SK-MEL-5 (cell line): ENCODE measurements around the gene GLI2. TPM values are rescaled to one million over a fixed set of nuclear protein-coding genes. Genes with fewer than 3 reads are reported as not detected.

Experiments
- DNase-seq: peaks from one replicate; pipeline ENCODE4 v3.0.0-alpha.2; 2016; ENCODE audit warnings: low read depth, low spot score
- in situ Hi-C: cut with HindIII; loops from 2 replicates; pipeline ENCODE4 v1.10.0; 2016; ENCODE audit warnings: low sequenced_read_pairs, high pct_unique_total_duplicates, low pct_unique_long_range_greater_than_20kb
- total RNA-seq: library from RNA; depleted of rRNA; stranded (reverse); fragments of >200 nt; shearing (Covaris generic); gene quantifications from 2 replicates; pipeline ENCODE4 v1.2.3, GENCODE V29; 2014

GLI2 gene
- total RNA-seq, 1 experiment from 2014 or later: 0.24 TPM

DNA sequence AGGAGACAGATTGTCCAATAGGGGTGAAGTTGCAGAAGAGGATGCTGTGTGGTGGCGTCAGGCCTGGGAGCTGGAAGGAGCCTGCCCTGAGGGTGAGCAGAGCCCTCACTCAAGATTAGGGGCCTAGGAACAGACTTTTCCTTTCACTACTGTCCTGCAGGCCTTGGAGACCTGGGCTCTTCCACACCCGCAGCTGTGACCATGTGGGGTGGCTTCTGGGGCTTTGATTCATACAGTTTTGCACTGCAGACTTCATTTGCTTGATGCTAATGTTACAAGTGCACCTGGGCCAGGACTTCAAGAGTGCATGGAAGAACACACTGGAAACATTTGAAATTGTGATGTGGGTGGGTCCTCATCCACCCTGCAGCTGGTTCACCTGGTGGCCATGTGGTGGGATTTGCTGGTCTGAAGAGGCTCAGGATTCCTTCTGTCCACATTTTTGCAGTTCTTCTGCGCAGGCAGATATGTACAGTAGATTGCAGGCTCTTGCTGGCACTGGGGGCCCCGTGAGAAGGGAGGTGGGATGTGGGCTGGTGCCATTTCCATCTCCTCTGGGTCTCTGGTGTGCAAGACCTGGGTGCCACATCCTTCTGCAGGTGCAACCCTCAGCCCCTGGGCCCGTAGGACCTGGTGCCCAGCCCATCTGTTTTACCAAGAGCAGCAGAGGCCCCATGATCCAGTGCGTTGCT, 9.9 kb downstream of the GLI2 start:
- in situ Hi-C loops: no loop called here
- DNase-seq: no peak

- DNase-seq: no peak
- in situ Hi-C loops: no loop called here
Observed at GRCh38 chr2:120746144-120746543, 10.5 kb downstream of the GLI2 start.

- in situ Hi-C loops: no loop called here
- DNase-seq: no peak
Observed at GRCh38 chr2:120747281-120747680, 11.6 kb downstream of the GLI2 start.

- in situ Hi-C loops: no loop called here
- DNase-seq: no peak
Observed at GRCh38 chr2:120747706-120748105, 12.0 kb downstream of the GLI2 start.

DNA sequence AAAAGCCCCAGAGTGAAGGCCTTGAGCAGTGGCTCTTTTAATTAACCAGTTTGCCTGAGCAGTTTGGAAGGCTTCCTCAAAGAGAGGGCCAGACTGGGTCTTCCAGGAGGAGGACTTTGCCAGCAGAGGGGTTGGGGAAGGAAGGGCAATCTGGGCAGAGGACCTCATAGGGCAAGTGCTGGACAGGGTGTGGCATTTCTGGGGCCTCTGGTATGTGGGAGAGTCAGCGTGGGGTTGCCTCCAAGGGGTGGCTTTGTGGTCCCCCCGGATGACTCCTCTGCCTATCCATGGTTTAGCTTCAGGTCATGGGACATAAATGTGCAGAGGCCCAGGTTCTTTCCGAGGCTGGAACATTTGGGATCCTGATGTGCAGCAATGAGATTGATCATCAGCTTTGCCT, 12.6 kb downstream of the GLI2 start:
- in situ Hi-C loops: no loop called here
- no peak for DNase-seq

DNA sequence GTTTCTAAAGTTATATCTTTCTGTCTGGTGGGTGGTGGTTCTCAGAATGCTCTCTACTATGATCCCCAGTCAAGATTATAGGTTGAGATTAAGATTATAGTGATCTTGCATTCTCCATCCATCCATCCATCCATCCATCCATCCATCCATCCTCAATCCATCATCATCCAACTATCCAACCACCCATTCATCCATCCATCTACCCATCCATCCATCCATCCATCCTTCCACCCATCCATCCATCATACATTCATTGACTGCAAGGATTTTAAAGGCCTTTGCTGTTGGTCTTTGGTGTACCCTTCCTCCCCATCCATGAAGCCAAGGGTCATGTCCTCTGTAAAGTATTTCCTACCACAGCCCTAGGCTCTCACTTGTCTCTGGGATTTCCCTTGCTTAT, 13.1 kb downstream of the GLI2 start:
- in situ Hi-C loops: no loop called here
- no peak for DNase-seq

DNA sequence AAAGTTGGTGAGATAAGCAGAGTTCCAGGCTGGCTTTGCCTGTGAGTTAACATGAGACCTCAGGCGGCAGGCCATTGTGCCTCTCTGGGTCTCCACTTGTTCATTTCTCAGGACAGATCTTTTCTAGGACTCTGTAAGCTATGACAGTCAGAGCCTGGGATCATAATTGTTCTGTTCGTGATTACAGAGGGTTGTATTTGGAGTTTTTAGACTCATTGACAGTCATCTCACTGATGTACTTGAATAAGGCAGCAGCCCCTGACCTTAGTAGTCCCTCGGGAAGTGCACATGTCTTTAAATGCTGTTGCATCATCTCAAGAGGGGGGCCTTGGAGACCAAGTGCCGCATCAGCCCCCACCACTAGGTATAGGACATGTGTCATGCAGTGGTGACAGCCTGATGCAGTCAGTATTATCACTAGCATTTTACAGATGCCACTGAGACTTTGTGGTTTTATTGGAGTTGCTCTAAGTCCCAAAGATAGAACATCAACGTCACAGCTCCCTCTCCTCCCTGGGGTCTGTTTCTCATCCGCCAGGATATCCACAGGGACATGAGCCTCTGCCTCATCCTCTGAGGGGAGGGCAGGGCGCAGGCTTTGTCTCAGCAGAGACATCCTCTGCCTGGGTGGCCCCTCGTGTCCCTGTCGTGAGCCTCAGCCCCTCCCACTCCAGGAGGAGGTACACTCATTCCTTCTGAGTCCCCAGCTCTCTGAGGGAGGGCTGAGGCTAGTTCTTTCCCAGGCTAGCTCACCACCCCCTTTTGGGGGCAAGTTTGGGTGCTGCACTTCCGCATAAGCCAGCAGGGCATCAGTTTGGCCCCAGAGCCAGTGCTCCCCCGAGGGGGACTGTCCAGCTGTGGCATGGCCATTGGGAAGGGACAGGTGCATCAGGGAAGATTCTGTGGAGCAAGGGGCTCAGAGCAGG, 14.1 kb downstream of the GLI2 start:
- no peak for DNase-seq
- in situ Hi-C loops: no loop called here

DNA sequence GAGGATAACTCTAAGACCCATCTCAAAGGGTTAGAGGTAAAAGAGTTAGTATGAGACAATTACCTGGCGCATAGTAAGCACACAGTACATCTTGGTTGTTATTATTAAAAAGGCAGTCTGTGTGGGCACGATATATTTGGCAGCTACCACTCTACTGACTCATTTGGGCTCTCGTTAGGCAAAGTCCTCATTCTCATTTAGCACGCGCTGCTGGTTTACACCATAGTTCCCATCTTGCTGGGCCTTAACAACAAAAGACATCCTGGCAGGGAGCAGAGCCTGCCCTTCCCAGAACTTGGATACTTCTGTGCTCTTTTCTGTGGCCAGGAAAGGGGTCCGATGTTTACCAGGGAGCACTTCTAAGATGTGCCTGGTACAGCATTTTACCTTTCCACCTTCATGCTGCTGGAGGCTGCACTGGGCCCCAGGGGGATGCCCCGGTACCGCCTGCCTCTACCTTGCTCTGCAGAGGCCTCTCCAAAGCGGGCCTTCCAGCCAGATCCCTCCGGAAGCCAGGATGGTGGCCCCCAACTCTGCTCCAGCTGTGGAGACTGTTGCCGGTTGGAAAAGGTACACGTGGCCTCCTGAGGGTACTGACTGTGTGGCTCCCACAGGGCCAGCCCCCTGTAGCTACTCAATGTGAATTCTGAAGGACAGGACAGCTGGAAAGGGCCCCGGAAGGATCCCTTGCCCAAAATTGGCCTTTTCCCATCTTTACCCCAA, 15.0 kb downstream of the GLI2 start:
- in situ Hi-C loops: no loop called here
- DNase-seq: no peak

GRCh38 chr2:120751553-120751952, 15.9 kb downstream of the GLI2 start:
- in situ Hi-C loops: no loop called here
- no peak for DNase-seq

DNA sequence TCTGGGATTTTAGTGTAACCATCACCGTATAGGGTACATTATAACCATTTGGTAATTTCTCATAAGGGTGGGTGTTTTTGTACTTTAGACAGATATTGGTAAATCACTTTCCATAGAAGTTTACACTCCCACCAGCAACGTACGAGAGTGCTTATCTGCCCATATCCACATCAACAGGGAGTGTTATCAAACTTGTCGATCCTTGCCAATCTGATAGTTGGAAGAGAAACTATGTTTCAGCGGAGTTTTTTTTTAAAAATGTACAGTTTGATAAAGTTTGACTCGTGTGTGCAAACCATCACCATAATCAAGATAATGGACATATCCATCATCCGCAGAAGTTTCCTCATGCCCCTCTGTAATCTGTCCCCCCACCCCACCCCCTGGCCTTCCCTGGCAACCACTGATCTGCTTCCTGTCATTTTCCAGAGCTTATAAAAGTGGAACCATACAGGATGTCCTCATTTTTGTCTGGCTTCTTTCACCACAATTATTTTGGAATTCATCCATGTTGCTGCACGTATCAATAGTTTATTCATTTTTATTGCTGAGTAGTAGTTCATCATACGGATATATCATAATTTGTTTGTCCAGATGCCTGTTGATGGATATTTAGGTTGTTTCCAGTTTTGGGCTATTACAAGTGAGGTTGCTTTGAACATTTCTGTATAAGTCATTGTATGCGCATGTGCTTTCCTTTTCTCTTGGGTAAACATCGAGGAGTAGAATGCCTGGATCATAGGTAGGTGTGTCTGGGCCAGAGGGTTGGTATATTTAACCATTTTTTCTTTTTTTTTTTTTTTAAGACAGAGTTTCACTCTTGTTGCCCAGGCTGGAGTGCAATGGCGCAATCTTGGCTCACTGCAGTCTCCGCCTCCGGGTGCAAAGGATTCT, 18.6 kb downstream of the GLI2 start:
- in situ Hi-C loops: no loop called here

GRCh38 chr2:120758181-120759144, 22.8 kb downstream of the GLI2 start:
- no peak for DNase-seq
- in situ Hi-C loops: no loop called here

More for the DNA sequence above, 18.6 kb downstream of the GLI2 start:
- no peak for DNase-seq

GRCh38 chr2:120759543-120760331, 24.1 kb downstream of the GLI2 start:
- no peak for DNase-seq
- in situ Hi-C loops: no loop called here

DNA sequence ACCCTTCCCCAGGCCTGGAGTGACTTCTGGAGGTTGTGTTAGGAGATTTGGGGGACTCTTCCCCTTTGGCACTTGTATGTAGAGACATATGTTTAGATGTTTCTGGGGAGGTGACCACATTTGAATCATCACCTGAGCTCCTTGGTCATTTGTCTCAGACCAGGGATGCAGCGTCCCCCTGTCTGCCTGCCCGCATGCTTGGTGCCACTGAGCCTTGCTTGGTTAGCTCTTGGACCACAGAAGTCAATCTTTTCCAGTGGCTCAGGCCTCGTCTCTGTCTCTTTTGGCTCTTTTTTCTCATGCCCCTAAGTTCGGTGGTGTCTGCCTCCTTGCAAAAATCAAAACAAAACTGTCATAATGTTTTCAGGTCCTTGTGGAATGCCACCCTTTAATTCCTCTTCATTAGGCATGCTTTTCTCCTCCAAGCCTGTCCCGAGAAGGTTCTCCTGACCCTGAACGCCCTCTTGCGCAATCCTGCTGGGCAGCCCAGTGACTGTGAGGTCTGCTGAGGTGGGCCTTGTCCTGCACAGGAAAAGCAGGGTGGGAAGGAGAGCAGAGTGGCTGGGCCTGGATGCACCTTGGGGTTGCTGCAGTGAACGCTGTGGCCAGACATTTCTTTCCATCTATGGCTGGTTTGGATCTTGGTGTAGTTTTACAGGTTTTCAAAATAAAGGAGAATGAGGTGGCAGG, 24.9 kb downstream of the GLI2 start:
- in situ Hi-C loops: no loop called here
- no peak for DNase-seq

- DNase-seq: no peak
- in situ Hi-C loops: no loop called here
Observed at GRCh38 chr2:120761164-120761861, 25.6 kb downstream of the GLI2 start.

- in situ Hi-C loops: no loop called here
- DNase-seq: no peak
Observed at GRCh38 chr2:120761911-120762310, 26.2 kb downstream of the GLI2 start.
